CMK (cell line): ENCODE results near the gene PLS1.
"Not testable (repeated sequence)": the region's sequence is repeated elsewhere in the genome, so short reads cannot be mapped to it uniquely, and the experiment has no call there.

ENCODE experiments used
- DNase-seq: peaks from one replicate; pipeline ENCODE4 v3.0.0-alpha.2; 2010; ENCODE audit warnings: low read depth

PLS1 gene

GRCh38 chr3:142596726-142597088 lies 514 bp downstream of the PLS1 start:
- DNase-seq = no peak

- DNase-seq = no peak
Observed at GRCh38 chr3:142597906-142598305, 1.7 kb downstream of the PLS1 start.

GRCh38 chr3:142601713-142602112 lies 5.5 kb downstream of the PLS1 start:
- no peak for DNase-seq

- DNase-seq = no peak
Observed at GRCh38 chr3:142602619-142603385, 6.6 kb downstream of the PLS1 start.

GRCh38 chr3:142603386-142603705 lies 7.2 kb downstream of the PLS1 start:
- not testable (repeated sequence) for DNase-seq

- DNase-seq = no peak
Observed at GRCh38 chr3:142604940-142605339, 8.7 kb downstream of the PLS1 start.

GRCh38 chr3:142608631-142609030 lies 12.4 kb downstream of the PLS1 start:
- DNase-seq = no peak

GRCh38 chr3:142609136-142609535 lies 12.9 kb downstream of the PLS1 start:
- DNase-seq = no peak

- DNase-seq = no peak
Observed at GRCh38 chr3:142611206-142611605, 15.0 kb downstream of the PLS1 start.

GRCh38 chr3:142613491-142613890 lies 17.3 kb downstream of the PLS1 start:
- no peak for DNase-seq

GRCh38 chr3:142614059-142614626 lies 17.9 kb downstream of the PLS1 start:
- DNase-seq = no peak

- DNase-seq = no peak
Observed at GRCh38 chr3:142615171-142615570, 19.0 kb downstream of the PLS1 start.

GRCh38 chr3:142618917-142619461 lies 22.8 kb downstream of the PLS1 start:
- no peak for DNase-seq

GRCh38 chr3:142622405-142622804 lies 26.2 kb downstream of the PLS1 start:
- DNase-seq = no peak

GRCh38 chr3:142623194-142623593 lies 27.0 kb downstream of the PLS1 start:
- no peak for DNase-seq

GRCh38 chr3:142624341-142625152 lies 28.4 kb downstream of the PLS1 start:
- no peak for DNase-seq

- no peak for DNase-seq
Observed at GRCh38 chr3:142625153-142625440, 28.9 kb downstream of the PLS1 start.

- DNase-seq = no peak
Observed at GRCh38 chr3:142626971-142627370, 30.8 kb downstream of the PLS1 start.

- DNase-seq = no peak
Observed at GRCh38 chr3:142628801-142629200, 32.6 kb downstream of the PLS1 start.

GRCh38 chr3:142633073-142633472 lies 36.9 kb downstream of the PLS1 start:
- no peak for DNase-seq

GRCh38 chr3:142636050-142636449 lies 39.9 kb downstream of the PLS1 start:
- no peak for DNase-seq

GRCh38 chr3:142636664-142637063 lies 40.5 kb downstream of the PLS1 start:
- no peak for DNase-seq

GRCh38 chr3:142638291-142638690 lies 42.1 kb downstream of the PLS1 start:
- no peak for DNase-seq
